ENCODE data around the gene IL10RB. TPM values are rescaled to one million over a fixed set of nuclear protein-coding genes. Genes with fewer than 3 reads are reported as not detected.

IL10RB gene
- total and polyA plus RNA-seq, 2 of the 4 experiments (the other 2 are of a cell fraction): 20.1 to 45.2 TPM

DNA sequence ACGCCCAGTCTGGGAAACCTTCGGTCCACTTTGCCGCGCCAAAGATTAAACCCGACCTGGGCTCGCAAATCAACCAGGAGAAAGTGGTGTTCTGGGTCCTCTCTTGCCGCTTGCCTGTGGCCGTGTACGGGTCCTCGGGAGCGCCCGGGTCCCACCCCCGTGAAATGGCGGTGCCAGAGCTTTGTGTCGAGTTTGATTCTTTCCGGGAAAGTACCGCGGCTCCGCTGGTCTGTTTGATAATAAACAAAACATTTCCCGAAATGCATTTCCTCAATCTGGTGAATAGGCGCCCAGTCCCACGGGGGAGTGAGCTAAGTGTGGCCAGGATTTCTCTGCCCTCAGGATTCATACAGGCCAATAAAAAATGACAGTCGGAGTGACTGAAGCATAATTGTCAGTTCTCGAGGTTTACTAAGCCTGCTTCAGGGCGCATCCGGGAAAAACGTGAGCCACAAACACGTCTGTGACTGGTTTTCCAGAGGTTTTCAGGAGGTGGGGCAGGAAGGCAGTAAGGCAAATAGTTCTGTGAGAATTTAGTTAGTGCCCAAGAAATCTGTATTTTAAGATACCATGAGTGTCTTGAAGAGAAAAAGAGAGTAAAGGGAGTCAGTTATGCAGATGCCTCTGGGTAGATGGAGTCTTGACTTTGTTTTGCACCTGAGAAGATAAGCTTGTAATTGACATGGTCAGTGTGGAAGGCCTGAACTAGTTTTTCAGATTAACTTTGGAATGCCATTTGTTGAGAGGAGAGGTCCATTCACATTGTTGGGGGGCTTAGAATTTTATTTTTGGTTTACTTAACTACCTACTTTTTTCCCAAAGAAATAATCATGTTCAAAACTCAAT, 59.3 kb downstream of the IL10RB start:
- Histone ChIP-seq H3K14ac (replicated peaks; ENCODE audit: low read depth, low read length) (peak overlapping the region; percentile 69), H3K27ac (ENCODE audit: insufficient read depth, low read length) (peak overlapping the region; percentile 92), H3K27me3 (ENCODE audit: control insufficient read depth, insufficient read depth, low read length) (no peaks in the 10 kb centered on the region), H3K18ac (ENCODE audit: low read depth, low read length) (peak overlapping the region; percentile 73), H3K4ac (ENCODE audit: low read depth, low read length) (peak overlapping the region; percentile 92), H4K91ac (ENCODE audit: insufficient read depth, low read depth, low read length) (peak overlapping the region; percentile 85; the same call in 1 of the 2 replicates), H3K4me2 (ENCODE audit: low read depth, low read length) (peak overlapping the region; percentile 97), H3K4me3 (ENCODE audit: insufficient read depth, low read depth, low read length) (peak overlapping the region; percentile 77), H2AK9ac (replicated peaks; ENCODE audit: low read depth, low read length, poor library complexity) (peak overlapping the region; percentile 39), H4K8ac (ENCODE audit: low read depth in 2 of 2, low read length in 2 of 2) (peak overlapping the region; percentile 59 to 88), H3K56ac (ENCODE audit: extremely low read depth, insufficient read depth, low read length) (peak overlapping the region; percentile 77), H4K5ac (ENCODE audit: low read depth, low read length) (peak overlapping the region; percentile 69), H3K79me1 (ENCODE audit: low read depth in 1 of 2, low read length in 2 of 2) (peaks cover 17 to 38% of the 10 kb centered on the region in 2 experiments), H4K20me1 (ENCODE audit: insufficient read depth, low read length) (peaks cover 12% of the 10 kb centered on the region), H2BK5ac (ENCODE audit: low read depth, low read length, poor library complexity, severe bottlenecking) (peak overlapping the region; percentile 92), H3K9ac (ENCODE audit: low read depth, low read length) (peak overlapping the region; percentile 91), H3K36me3 (ENCODE audit: control insufficient read depth, insufficient read depth, low read length) (no peaks in the 10 kb centered on the region), H2BK20ac (ENCODE audit: low read depth, low read length) (no peak overlapping the region), H2AFZ (replicated peaks; ENCODE audit: low read length, poor library complexity) (peak overlapping the region; percentile 99), H3K9me1 (ENCODE audit: insufficient read depth, low read length) (no peaks in the 10 kb centered on the region; the same call in none of the 2 replicates), H2AK5ac (ENCODE audit: low read depth, low read length) (no peak overlapping the region), H3K4me1 (ENCODE audit: control insufficient read depth, insufficient read depth, low read length) (no peaks in the 10 kb centered on the region), H3K23ac (ENCODE audit: low read depth, low read length) (peak overlapping the region; percentile 73), H3K9me3 (ENCODE audit: control insufficient read depth, insufficient read depth, low read length) (no peaks in the 10 kb centered on the region), H2BK15ac (ENCODE audit: low read depth, low read length) (peak overlapping the region; percentile 53; the same call in 1 of the 3 replicates), H2BK120ac (ENCODE audit: low read depth, low read length) (peak overlapping the region; percentile 66)
- DNase-seq: peak; percentile 75
- peak; percentile 63 for ATAC-seq (ENCODE audit: low read depth)
- POLR2A ChIA-PET (ENCODE audit: unreplicated experiment): interaction anchor here (0.5 kb wide), 1 partner anchor 121 kb away, joined by 3 read pairs; no protein-coding TSS in a partner anchor
- CTCF ChIA-PET: interaction anchor here (0.9 to 1.1 kb wide), 2 partner anchors 12 to 37 kb away, joined by 3 read pairs; no protein-coding TSS in a partner anchor
- in situ Hi-C loops (cut with MboI; ENCODE audit: low sequenced_read_pairs) (no loop called here), dilution Hi-C loops (cut with HindIII; ENCODE audit: low sequenced_read_pairs, unreplicated experiment) (no loop called here), intact Hi-C loops (cut with micrococcal nuclease) (loop anchor here (2.0 kb wide), 1 partner anchor 127 kb away; no protein-coding TSS in a partner anchor)
- peak; percentile 83; the same call in 1 of the 2 replicates for TF ChIP-seq POLR2A (IDR thresholded peaks at IDR 0.05; ENCODE audit: low read depth, low read length)
- TF ChIP-seq MXI1 (IDR thresholded peaks at IDR 0.05; ENCODE audit: borderline replicate concordance, low read depth, low read length): peak; percentile 68
- TF ChIP-seq, protein P1, sequence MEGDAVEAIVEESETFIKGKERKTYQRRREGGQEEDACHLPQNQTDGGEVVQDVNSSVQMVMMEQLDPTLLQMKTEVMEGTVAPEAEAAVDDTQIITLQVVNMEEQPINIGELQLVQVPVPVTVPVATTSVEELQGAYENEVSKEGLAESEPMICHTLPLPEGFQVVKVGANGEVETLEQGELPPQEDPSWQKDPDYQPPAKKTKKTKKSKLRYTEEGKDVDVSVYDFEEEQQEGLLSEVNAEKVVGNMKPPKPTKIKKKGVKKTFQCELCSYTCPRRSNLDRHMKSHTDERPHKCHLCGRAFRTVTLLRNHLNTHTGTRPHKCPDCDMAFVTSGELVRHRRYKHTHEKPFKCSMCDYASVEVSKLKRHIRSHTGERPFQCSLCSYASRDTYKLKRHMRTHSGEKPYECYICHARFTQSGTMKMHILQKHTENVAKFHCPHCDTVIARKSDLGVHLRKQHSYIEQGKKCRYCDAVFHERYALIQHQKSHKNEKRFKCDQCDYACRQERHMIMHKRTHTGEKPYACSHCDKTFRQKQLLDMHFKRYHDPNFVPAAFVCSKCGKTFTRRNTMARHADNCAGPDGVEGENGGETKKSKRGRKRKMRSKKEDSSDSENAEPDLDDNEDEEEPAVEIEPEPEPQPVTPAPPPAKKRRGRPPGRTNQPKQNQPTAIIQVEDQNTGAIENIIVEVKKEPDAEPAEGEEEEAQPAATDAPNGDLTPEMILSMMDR (conservative IDR thresholded peaks at IDR 0.05; ENCODE audit: low read depth, low read length): no peak
- TF ChIP-seq BHLHE40 (IDR thresholded peaks at IDR 0.05; ENCODE audit: low read depth, low read length): peak; percentile 83
- no peak for TF ChIP-seq MAZ (IDR thresholded peaks at IDR 0.05; ENCODE audit: borderline replicate concordance, low read depth, low read length)
- TF ChIP-seq SMC3 (IDR thresholded peaks at IDR 0.05; ENCODE audit: low read depth, low read length): no peak
- WGBS, 2 experiments (ENCODE audit: extremely low coverage in 2 of 2, insufficient read length in 1 of 2): 1% methylated on average over 17 of the region's 28 CpGs; no CpG with 5 or more reads in 1 of the 2 experiments
- BruUV-seq (replicated peaks): no TSS peak

Measured in IMR-90 (cell line).